MM.1S (cell line): Measurements from ENCODE around the gene ZBTB7A.

ENCODE experiments used
- CTCF ChIP-seq: fragments of 300-600 bp; sonication (generic); IDR thresholded peaks from 2 replicates; pipeline ENCODE4 v1.5.1; 2016; ENCODE audit warnings: antibody characterized with exemption, low read length, mixed read lengths
- EZH2 ChIP-seq: fragments of 300-600 bp; sonication (generic); optimal IDR thresholded peaks from 2 replicates; pipeline ENCODE3; 2017; ENCODE audit warnings: low read depth, mild to moderate bottlenecking, antibody characterized with exemption, low read length, mixed read lengths
- EZH2phosphoT487 ChIP-seq: fragments of 300-600 bp; sonication (generic); IDR thresholded peaks from 2 replicates; pipeline ENCODE4 v1.6.1; 2018; ENCODE audit warnings: antibody characterized with exemption, low read length

GRCh38 chr19:4102339-4103079 lies 35.8 kb upstream of the ZBTB7A start:
- TF ChIP-seq CTCF (no peak), EZH2 (no peak), EZH2phosphoT487 (no peak)
